ENCODE data around the gene DNAJB6. TPM values are rescaled to one million over a fixed set of nuclear protein-coding genes. Genes with fewer than 3 reads are reported as not detected.

DNAJB6 gene
- total and polyA plus RNA-seq, 2 experiments from 2014 or later, result 139 to 187 TPM

GRCh38 chr7:157386979-157387800 is 50.4 kb downstream of the DNAJB6 start:
- TF ChIP-seq EZH2 (IDR thresholded peaks at IDR 0.05; ENCODE audit: insufficient read depth, poor library complexity, severe bottlenecking) (no peak), EZH2phosphoT487 (IDR thresholded peaks at IDR 0.05; ENCODE audit: insufficient read depth, low read depth) (no peak)
- Histone ChIP-seq H3K36me3 (ENCODE audit: low read depth) (peaks cover 57% of the 10 kb centered on the region), H3K27me3 (replicated peaks; ENCODE audit: insufficient read depth) (no peaks in the 10 kb centered on the region), H3K9ac (no peak overlapping the region), H3K27ac (peak overlapping the region; percentile 47), H3K4me3 (no peak overlapping the region), H3K4me2 (ENCODE audit: unreplicated experiment) (no peak overlapping the region), H4K20me1 (ENCODE audit: insufficient read depth) (no peaks in the 10 kb centered on the region), H3K4me1 (ENCODE audit: insufficient read depth) (peaks cover 10% of the 10 kb centered on the region; the same call in 1 of the 2 replicates), H3F3A (ENCODE audit: insufficient read depth) (peaks cover 22% of the 10 kb centered on the region), H3K9me3 (ENCODE audit: low read depth) (no peaks in the 10 kb centered on the region), H3K79me2 (ENCODE audit: insufficient read depth) (peaks cover 95% of the 10 kb centered on the region), H3K9me2 (ENCODE audit: insufficient read depth) (no peaks in the 10 kb centered on the region), H2AFZ (no peak overlapping the region)
- 59 to 60% methylated on average over 23 of the region's 23 CpGs for WGBS, 2 experiments (ENCODE audit: low coverage in 1 of 2, low lambda C conversion rate in 2 of 2, missing lambda C conversion rate in 2 of 2)
- in situ Hi-C loops (cut with MboI), result loop anchor here (10.0 kb wide), 1 partner anchor 62 kb away; no protein-coding TSS in a partner anchor
- DNase-seq, result peak; percentile 75

- Histone ChIP-seq H3K27ac (no peak overlapping the region), H3K79me2 (ENCODE audit: insufficient read depth) (peaks cover 95% of the 10 kb centered on the region), H3K36me3 (ENCODE audit: low read depth) (peaks cover 46% of the 10 kb centered on the region), H3K9me3 (ENCODE audit: low read depth) (no peaks in the 10 kb centered on the region), H3K9ac (no peak overlapping the region), H3K4me2 (ENCODE audit: unreplicated experiment) (no peak overlapping the region), H3K27me3 (replicated peaks; ENCODE audit: insufficient read depth) (no peaks in the 10 kb centered on the region), H3K4me1 (ENCODE audit: insufficient read depth) (peaks cover 10% of the 10 kb centered on the region; the same call in 1 of the 2 replicates), H3K9me2 (ENCODE audit: insufficient read depth) (no peaks in the 10 kb centered on the region), H2AFZ (no peak overlapping the region), H3K4me3 (no peak overlapping the region), H4K20me1 (ENCODE audit: insufficient read depth) (no peaks in the 10 kb centered on the region), H3F3A (ENCODE audit: insufficient read depth) (peaks cover 22% of the 10 kb centered on the region)
- no peak for DNase-seq
- TF ChIP-seq EZH2 (IDR thresholded peaks at IDR 0.05; ENCODE audit: insufficient read depth, poor library complexity, severe bottlenecking) (no peak), EZH2phosphoT487 (IDR thresholded peaks at IDR 0.05; ENCODE audit: insufficient read depth, low read depth) (no peak)
- in situ Hi-C loops (cut with MboI), result loop anchor here (10.0 kb wide), 1 partner anchor 64 kb away; no protein-coding TSS in a partner anchor
- 98 to 100% methylated on average over 5 of the region's 5 CpGs for WGBS, 2 experiments (ENCODE audit: low coverage in 1 of 2, low lambda C conversion rate in 2 of 2, missing lambda C conversion rate in 2 of 2)
These were observed 51.5 kb downstream of the DNAJB6 start for GRCh38 chr7:157388301-157388700.

- Histone ChIP-seq H4K20me1 (ENCODE audit: insufficient read depth) (no peaks in the 10 kb centered on the region), H3K79me2 (ENCODE audit: insufficient read depth) (peaks cover 95% of the 10 kb centered on the region), H3K4me2 (ENCODE audit: unreplicated experiment) (no peak overlapping the region), H3K4me1 (ENCODE audit: insufficient read depth) (peaks cover 24% of the 10 kb centered on the region), H3K9ac (no peak overlapping the region), H3F3A (ENCODE audit: insufficient read depth) (peaks cover 30% of the 10 kb centered on the region), H3K27me3 (replicated peaks; ENCODE audit: insufficient read depth) (no peaks in the 10 kb centered on the region), H2AFZ (no peak overlapping the region), H3K9me2 (ENCODE audit: insufficient read depth) (no peaks in the 10 kb centered on the region), H3K36me3 (ENCODE audit: low read depth) (peaks cover 29% of the 10 kb centered on the region), H3K9me3 (ENCODE audit: low read depth) (no peaks in the 10 kb centered on the region), H3K27ac (no peak overlapping the region), H3K4me3 (no peak overlapping the region)
- in situ Hi-C loops (cut with MboI), result loop anchor here (10.0 kb wide), 1 partner anchor 65 kb away; no protein-coding TSS in a partner anchor
- WGBS, 2 experiments (ENCODE audit: low coverage in 1 of 2, low lambda C conversion rate in 2 of 2, missing lambda C conversion rate in 2 of 2), result 87 to 89% methylated on average over 19 of the region's 19 CpGs
- peak; percentile 19 for DNase-seq
- no peak for TF ChIP-seq EZH2 (IDR thresholded peaks at IDR 0.05; ENCODE audit: insufficient read depth, poor library complexity, severe bottlenecking)
- no peak for TF ChIP-seq EZH2phosphoT487 (IDR thresholded peaks at IDR 0.05; ENCODE audit: insufficient read depth, low read depth)
These were observed 53.3 kb downstream of the DNAJB6 start for GRCh38 chr7:157389951-157390730.

GRCh38 chr7:157391036-157391710 is 54.4 kb downstream of the DNAJB6 start:
- H3K9me3 ChIP-seq (ENCODE audit: low read depth), result no peaks in the 10 kb centered on the region
- H3K4me2 ChIP-seq (ENCODE audit: unreplicated experiment), result no peak overlapping the region
- H2AFZ ChIP-seq, result no peak overlapping the region
- H3K27ac ChIP-seq, result no peak overlapping the region
- peaks cover 24% of the 10 kb centered on the region for H3K4me1 ChIP-seq (ENCODE audit: insufficient read depth)
- in situ Hi-C loops (cut with MboI), result no loop called here
- peaks cover 29% of the 10 kb centered on the region for H3F3A ChIP-seq (ENCODE audit: insufficient read depth)
- no peak overlapping the region for H3K4me3 ChIP-seq
- no peak overlapping the region for H3K9ac ChIP-seq
- peaks cover 26% of the 10 kb centered on the region for H3K36me3 ChIP-seq (ENCODE audit: low read depth)
- 57 to 62% methylated on average over 15 of the region's 15 CpGs for WGBS, 2 experiments (ENCODE audit: low coverage in 1 of 2, low lambda C conversion rate in 2 of 2, missing lambda C conversion rate in 2 of 2)
- no peaks in the 10 kb centered on the region for H4K20me1 ChIP-seq (ENCODE audit: insufficient read depth)
- no peaks in the 10 kb centered on the region for H3K9me2 ChIP-seq (ENCODE audit: insufficient read depth)
- DNase-seq, result no peak
- H3K79me2 ChIP-seq (ENCODE audit: insufficient read depth), result peaks cover 100% of the 10 kb centered on the region
- no peaks in the 10 kb centered on the region for H3K27me3 ChIP-seq (replicated peaks; ENCODE audit: insufficient read depth)
- no peak for TF ChIP-seq EZH2phosphoT487 (IDR thresholded peaks at IDR 0.05; ENCODE audit: insufficient read depth, low read depth)
- TF ChIP-seq EZH2 (IDR thresholded peaks at IDR 0.05; ENCODE audit: insufficient read depth, poor library complexity, severe bottlenecking), result no peak
